Measurements from ENCODE around the gene SCAPER.
"Not testable (repeated sequence)": the region's sequence is repeated elsewhere in the genome, so short reads cannot be mapped to it uniquely, and the experiment has no call there.

The SCAPER gene

GRCh38 chr15:76763554-76763953 lies 141.6 kb downstream of the SCAPER start:
- no peak for DNase-seq

GRCh38 chr15:76756381-76756780 lies 148.8 kb downstream of the SCAPER start:
- DNase-seq: no peak

- no peak for DNase-seq
Measured at GRCh38 chr15:76753771-76754170, 151.4 kb downstream of the SCAPER start.

GRCh38 chr15:76753131-76753530 lies 152.0 kb downstream of the SCAPER start:
- no peak for DNase-seq

- DNase-seq: peak; percentile 53
Measured at GRCh38 chr15:76752549-76752948, 152.6 kb downstream of the SCAPER start.

GRCh38 chr15:76737573-76737972 lies 167.6 kb downstream of the SCAPER start:
- no peak for DNase-seq

- DNase-seq: not testable (repeated sequence)
Measured at GRCh38 chr15:76732321-76732720, 172.8 kb downstream of the SCAPER start.

- DNase-seq: no peak
Measured at GRCh38 chr15:76730262-76730661, 174.9 kb downstream of the SCAPER start.

GRCh38 chr15:76718863-76719262 lies 186.3 kb downstream of the SCAPER start:
- no peak for DNase-seq

- DNase-seq: no peak
Measured at GRCh38 chr15:76714950-76715349, 190.2 kb downstream of the SCAPER start.

GRCh38 chr15:76711351-76711827 lies 193.8 kb downstream of the SCAPER start:
- DNase-seq: no peak

- peak; percentile 45 for DNase-seq
Measured at GRCh38 chr15:76704032-76704431, 201.1 kb downstream of the SCAPER start.

GRCh38 chr15:76696840-76697239 lies 208.3 kb downstream of the SCAPER start:
- DNase-seq: no peak

GRCh38 chr15:76692546-76692945 lies 212.6 kb downstream of the SCAPER start:
- DNase-seq: not testable (repeated sequence)

- DNase-seq: not testable (repeated sequence)
Measured at GRCh38 chr15:76687592-76687991, 217.5 kb downstream of the SCAPER start.

- no peak for DNase-seq
Measured at GRCh38 chr15:76684002-76684401, 221.1 kb downstream of the SCAPER start.

GRCh38 chr15:76682833-76683232 lies 222.3 kb downstream of the SCAPER start:
- no peak for DNase-seq

GRCh38 chr15:76682259-76682658 lies 222.9 kb downstream of the SCAPER start:
- DNase-seq: no peak

- DNase-seq: no peak
Measured at GRCh38 chr15:76678766-76679165, 226.4 kb downstream of the SCAPER start.

- DNase-seq: no peak
Measured at GRCh38 chr15:76674883-76675282, 230.3 kb downstream of the SCAPER start.

- DNase-seq: no peak
Measured at GRCh38 chr15:76669521-76670207, 235.5 kb downstream of the SCAPER start.

GRCh38 chr15:76668900-76669299 lies 236.2 kb downstream of the SCAPER start:
- DNase-seq: no peak

- no peak for DNase-seq
Measured at GRCh38 chr15:76667943-76668715, 237.0 kb downstream of the SCAPER start.

- no peak for DNase-seq
Measured at GRCh38 chr15:76664895-76665294, 240.2 kb downstream of the SCAPER start.
